GM19023 (cell line): ENCODE measurements around the gene HOXA9.

ENCODE experiments used
- ATAC-seq: cut with Tn5 transposase; IDR thresholded peaks from one replicate; pipeline ENCODE4 v1.9.1; 2021; ENCODE audit warnings: mild to moderate bottlenecking, moderate library complexity; ENCODE audit not compliant: unreplicated experiment

The HOXA9 gene

GRCh38 chr7:27144781-27145164 is 20.6 kb downstream of the HOXA9 start:
- ATAC-seq = no peak

- ATAC-seq = no peak
Observed at GRCh38 chr7:27143950-27144780, 21.2 kb downstream of the HOXA9 start.

- no peak for ATAC-seq
Observed at GRCh38 chr7:27143023-27143949, 22.1 kb downstream of the HOXA9 start, which contains the start of gene HOXA5. Gene HOXA5 (minus strand): TSS chr7:27143681. CDS start chr7:27143607, 74 bp downstream.

- no peak for ATAC-seq
Observed at GRCh38 chr7:27142580-27143022, 22.7 kb downstream of the HOXA9 start.

- ATAC-seq = no peak
Observed at GRCh38 chr7:27141923-27142579, 23.3 kb downstream of the HOXA9 start.

GRCh38 chr7:27141137-27141922 is 24.0 kb downstream of the HOXA9 start:
- no peak for ATAC-seq

GRCh38 chr7:27140126-27140857 is 25.0 kb downstream of the HOXA9 start:
- no peak for ATAC-seq

- ATAC-seq = no peak
Observed at GRCh38 chr7:27139334-27140125, 25.8 kb downstream of the HOXA9 start.

GRCh38 chr7:27138985-27139333 is 26.4 kb downstream of the HOXA9 start:
- no peak for ATAC-seq

GRCh38 chr7:27138472-27138871 is 26.9 kb downstream of the HOXA9 start:
- no peak for ATAC-seq

GRCh38 chr7:27137640-27138315 is 27.6 kb downstream of the HOXA9 start:
- no peak for ATAC-seq

- no peak for ATAC-seq
Observed at GRCh38 chr7:27134392-27134791, 30.9 kb downstream of the HOXA9 start.

GRCh38 chr7:27133409-27134231 is 31.7 kb downstream of the HOXA9 start:
- no peak for ATAC-seq

GRCh38 chr7:27132978-27133377 is 32.4 kb downstream of the HOXA9 start:
- ATAC-seq = no peak

- ATAC-seq = no peak
Observed at GRCh38 chr7:27132214-27132613, 33.1 kb downstream of the HOXA9 start.

GRCh38 chr7:27131390-27131819 is 33.9 kb downstream of the HOXA9 start:
- no peak for ATAC-seq

GRCh38 chr7:27130540-27131389 is 34.6 kb downstream of the HOXA9 start, which contains the start of gene HOXA4:
Gene HOXA4 (minus strand): TSS chr7:27130757. CDS start chr7:27130733, 24 bp downstream.
- ATAC-seq = no peak
